ENCODE measurements around the gene LHX8.
A peak's percentile ranks its signal among the peaks of the same experiment; 100 is the strongest.

Gene LHX8

GRCh38 chr1:75133750-75134646 is at the start of gene LHX8:
Gene LHX8, plus strand, starts transcription at chr1:75134388. Its CDS starts 2,227 bp downstream, at chr1:75136615.
- TF ChIP-seq, protein P1, sequence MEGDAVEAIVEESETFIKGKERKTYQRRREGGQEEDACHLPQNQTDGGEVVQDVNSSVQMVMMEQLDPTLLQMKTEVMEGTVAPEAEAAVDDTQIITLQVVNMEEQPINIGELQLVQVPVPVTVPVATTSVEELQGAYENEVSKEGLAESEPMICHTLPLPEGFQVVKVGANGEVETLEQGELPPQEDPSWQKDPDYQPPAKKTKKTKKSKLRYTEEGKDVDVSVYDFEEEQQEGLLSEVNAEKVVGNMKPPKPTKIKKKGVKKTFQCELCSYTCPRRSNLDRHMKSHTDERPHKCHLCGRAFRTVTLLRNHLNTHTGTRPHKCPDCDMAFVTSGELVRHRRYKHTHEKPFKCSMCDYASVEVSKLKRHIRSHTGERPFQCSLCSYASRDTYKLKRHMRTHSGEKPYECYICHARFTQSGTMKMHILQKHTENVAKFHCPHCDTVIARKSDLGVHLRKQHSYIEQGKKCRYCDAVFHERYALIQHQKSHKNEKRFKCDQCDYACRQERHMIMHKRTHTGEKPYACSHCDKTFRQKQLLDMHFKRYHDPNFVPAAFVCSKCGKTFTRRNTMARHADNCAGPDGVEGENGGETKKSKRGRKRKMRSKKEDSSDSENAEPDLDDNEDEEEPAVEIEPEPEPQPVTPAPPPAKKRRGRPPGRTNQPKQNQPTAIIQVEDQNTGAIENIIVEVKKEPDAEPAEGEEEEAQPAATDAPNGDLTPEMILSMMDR (conservative IDR thresholded peaks at IDR 0.05; ENCODE audit: low read depth, low read length), result no peak

DNA sequence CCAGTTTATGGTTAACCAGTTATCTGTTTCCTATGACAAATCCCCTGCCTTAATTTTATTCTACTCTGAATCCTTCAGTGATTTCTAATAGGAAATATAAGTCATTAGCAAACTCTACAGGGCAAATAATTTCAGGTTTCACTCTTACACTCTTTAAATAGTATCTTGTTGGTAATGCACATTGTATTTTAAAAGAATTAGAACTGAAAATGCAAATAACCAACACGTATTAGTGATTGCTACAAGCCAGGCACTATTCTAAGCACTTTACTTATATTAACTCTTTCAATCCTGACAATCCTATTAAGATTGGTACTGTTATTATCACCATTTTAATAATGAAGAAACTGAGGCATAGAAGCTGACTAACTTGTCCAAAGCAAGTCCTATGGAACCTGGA is 48.3 kb upstream of the LHX8 start:
- H3K4me3 ChIP-seq (ENCODE audit: low read length), result no peak overlapping the region
- TF ChIP-seq, protein P1 (conservative IDR thresholded peaks at IDR 0.05; ENCODE audit: low read depth, low read length), result no peak
- no peak for DNase-seq (ENCODE audit: low read depth)

More at GRCh38 chr1:75133750-75134646, at the start of gene LHX8:
- no peak for DNase-seq (ENCODE audit: low read depth)
- no peak within 1 kb of the TSS for H3K4me3 ChIP-seq (ENCODE audit: low read length)

DNA sequence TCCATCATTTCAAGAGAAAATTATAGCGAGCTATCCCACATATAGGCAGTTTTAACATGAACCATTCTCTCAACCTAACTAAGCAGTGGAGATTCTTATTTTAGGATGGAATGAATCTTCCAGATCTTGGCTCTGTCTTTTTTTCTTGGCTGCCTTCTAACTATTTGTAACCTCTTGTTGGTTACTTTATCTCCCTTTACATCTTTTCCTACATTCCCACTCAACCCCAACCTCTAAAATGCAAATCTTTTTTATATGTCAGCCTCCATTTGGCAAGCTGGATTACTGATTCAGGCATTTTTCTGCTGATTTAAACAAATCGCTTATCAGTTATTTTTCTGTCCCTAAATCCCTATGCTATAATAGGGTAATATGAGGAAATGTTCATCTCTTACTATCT is 46.9 kb upstream of the LHX8 start:
- no peak overlapping the region for H3K4me3 ChIP-seq (ENCODE audit: low read length)
- TF ChIP-seq, protein P1 (conservative IDR thresholded peaks at IDR 0.05; ENCODE audit: low read depth, low read length), result no peak
- no peak for DNase-seq (ENCODE audit: low read depth)

GRCh38 chr1:75092141-75092540 is 42.0 kb upstream of the LHX8 start:
- DNase-seq (ENCODE audit: low read depth), result no peak
- no peak overlapping the region for H3K4me3 ChIP-seq (ENCODE audit: low read length)
- TF ChIP-seq, protein P1 (conservative IDR thresholded peaks at IDR 0.05; ENCODE audit: low read depth, low read length), result no peak

- TF ChIP-seq, protein P1 (conservative IDR thresholded peaks at IDR 0.05; ENCODE audit: low read depth, low read length), result no peak
- DNase-seq (ENCODE audit: low read depth), result peak; percentile 6
Measured at GRCh38 chr1:75097654-75098053, 36.5 kb upstream of the LHX8 start.

DNA sequence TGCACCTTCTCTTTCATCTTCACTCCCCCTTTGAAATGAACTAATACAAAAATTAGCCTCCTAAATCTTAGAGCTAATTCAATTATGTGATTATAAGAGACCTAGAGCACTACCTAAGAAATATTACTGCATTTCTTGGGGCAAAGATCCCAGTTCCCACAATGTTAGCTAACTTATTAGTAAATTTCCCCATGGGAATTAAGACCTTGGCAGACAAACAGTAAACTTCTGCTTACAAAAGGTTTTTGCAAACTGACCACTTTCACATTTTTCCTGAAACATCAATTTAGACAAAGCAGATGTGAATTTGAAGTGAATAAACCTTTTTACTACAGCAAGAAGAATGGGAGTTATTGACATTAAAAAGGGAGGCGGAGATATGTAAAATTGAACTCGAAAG is 34.6 kb upstream of the LHX8 start:
- TF ChIP-seq, protein P1 (conservative IDR thresholded peaks at IDR 0.05; ENCODE audit: low read depth, low read length), result no peak
- no peak overlapping the region for H3K4me3 ChIP-seq (ENCODE audit: low read length)
- no peak for DNase-seq (ENCODE audit: low read depth)

More at GRCh38 chr1:75097654-75098053, 36.5 kb upstream of the LHX8 start:
- no peak overlapping the region for H3K4me3 ChIP-seq (ENCODE audit: low read length)

Measured in retinal pigment epithelial cell (primary cell).